HG02759 (cell line): ENCODE measurements around the gene ANGPT4.

Experiments
- ATAC-seq: cut with Tn5 transposase; IDR thresholded peaks from one replicate; pipeline ENCODE4 v1.9.1; 2021; ENCODE audit warnings: mild to moderate bottlenecking, moderate library complexity; ENCODE audit not compliant: unreplicated experiment

ANGPT4 gene

GRCh38 chr20:916125-916799 is at the start of gene ANGPT4:
Gene ANGPT4, minus strand, starts transcription at chr20:916334. Its CDS starts 120 bp downstream, at chr20:916214.
- ATAC-seq, result no peak

GRCh38 chr20:963795-964194 is 47.7 kb upstream of the ANGPT4 start:
- ATAC-seq, result no peak

GRCh38 chr20:962683-963082 is 46.5 kb upstream of the ANGPT4 start:
- no peak for ATAC-seq

GRCh38 chr20:962223-962622 is 46.1 kb upstream of the ANGPT4 start:
- ATAC-seq, result no peak

GRCh38 chr20:961768-962167 is 45.6 kb upstream of the ANGPT4 start:
- ATAC-seq, result no peak

- ATAC-seq, result no peak
Observed at GRCh38 chr20:959996-960615, 44.0 kb upstream of the ANGPT4 start.

- ATAC-seq, result no peak
Observed at GRCh38 chr20:958936-959815, 43.0 kb upstream of the ANGPT4 start.

- no peak for ATAC-seq
Observed at GRCh38 chr20:957544-957943, 41.4 kb upstream of the ANGPT4 start.

GRCh38 chr20:956330-956951 is 40.3 kb upstream of the ANGPT4 start:
- ATAC-seq, result peak; percentile 58

GRCh38 chr20:955656-956055 is 39.5 kb upstream of the ANGPT4 start:
- ATAC-seq, result no peak

- no peak for ATAC-seq
Observed at GRCh38 chr20:955111-955510, 39.0 kb upstream of the ANGPT4 start.

- ATAC-seq, result no peak
Observed at GRCh38 chr20:953742-954141, 37.6 kb upstream of the ANGPT4 start.

- no peak for ATAC-seq
Observed at GRCh38 chr20:952196-952795, 36.2 kb upstream of the ANGPT4 start.

- ATAC-seq, result no peak
Observed at GRCh38 chr20:951384-952169, 35.4 kb upstream of the ANGPT4 start.

- no peak for ATAC-seq
Observed at GRCh38 chr20:949717-950116, 33.6 kb upstream of the ANGPT4 start.

GRCh38 chr20:946826-947225 is 30.7 kb upstream of the ANGPT4 start:
- ATAC-seq, result no peak

- no peak for ATAC-seq
Observed at GRCh38 chr20:945841-946240, 29.7 kb upstream of the ANGPT4 start.

- ATAC-seq, result no peak
Observed at GRCh38 chr20:944774-945410, 28.8 kb upstream of the ANGPT4 start.

- ATAC-seq, result no peak
Observed at GRCh38 chr20:944148-944547, 28.0 kb upstream of the ANGPT4 start.

GRCh38 chr20:942611-943010 is 26.5 kb upstream of the ANGPT4 start:
- ATAC-seq, result no peak
